Measurements from ENCODE around the gene WDR5.

DNA sequence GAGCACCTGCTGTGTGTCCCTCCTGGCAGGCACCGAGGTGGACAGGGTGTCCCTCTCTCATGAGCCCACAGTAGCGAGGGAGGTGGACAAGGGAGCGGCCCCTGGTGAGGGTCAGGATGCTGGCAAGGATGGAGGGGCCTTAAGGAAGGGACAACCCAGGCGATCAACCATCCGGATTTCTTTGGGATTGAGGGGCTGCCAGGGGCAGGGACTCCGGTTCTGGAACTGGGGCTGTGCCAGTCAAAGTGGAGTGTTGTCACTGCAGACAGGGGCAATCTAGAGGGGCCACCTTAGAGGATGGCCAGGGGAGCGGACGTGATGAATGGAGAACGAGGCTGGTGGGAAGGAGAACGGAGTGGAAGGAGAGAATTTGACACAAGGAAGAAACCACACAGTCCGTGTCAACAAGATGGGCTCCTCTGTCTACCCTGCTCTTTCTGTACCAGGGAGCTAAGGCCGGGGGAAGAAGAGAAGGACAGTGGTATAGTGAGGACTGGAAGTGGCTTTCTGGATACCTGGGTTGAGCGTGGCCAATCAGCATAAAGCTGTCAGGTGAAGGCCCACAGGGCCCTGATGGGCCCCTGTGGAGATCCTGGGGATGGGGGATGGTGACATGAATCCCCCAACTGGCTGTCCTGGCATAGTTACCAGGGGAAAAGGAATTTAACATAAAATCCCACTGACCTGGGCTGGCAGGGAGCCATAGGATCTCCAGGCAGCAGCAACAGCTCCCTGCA is 4.2 kb upstream of the WDR5 start:
- TF ChIP-seq, protein P1, sequence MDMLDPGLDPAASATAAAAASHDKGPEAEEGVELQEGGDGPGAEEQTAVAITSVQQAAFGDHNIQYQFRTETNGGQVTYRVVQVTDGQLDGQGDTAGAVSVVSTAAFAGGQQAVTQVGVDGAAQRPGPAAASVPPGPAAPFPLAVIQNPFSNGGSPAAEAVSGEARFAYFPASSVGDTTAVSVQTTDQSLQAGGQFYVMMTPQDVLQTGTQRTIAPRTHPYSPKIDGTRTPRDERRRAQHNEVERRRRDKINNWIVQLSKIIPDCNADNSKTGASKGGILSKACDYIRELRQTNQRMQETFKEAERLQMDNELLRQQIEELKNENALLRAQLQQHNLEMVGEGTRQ (IDR thresholded peaks at IDR 0.05; ENCODE audit: borderline replicate concordance, low read depth, low read length) = no peak
- TF ChIP-seq YY1 (IDR thresholded peaks at IDR 0.05; ENCODE audit: low read depth) = no peak
- TF ChIP-seq, protein P2, sequence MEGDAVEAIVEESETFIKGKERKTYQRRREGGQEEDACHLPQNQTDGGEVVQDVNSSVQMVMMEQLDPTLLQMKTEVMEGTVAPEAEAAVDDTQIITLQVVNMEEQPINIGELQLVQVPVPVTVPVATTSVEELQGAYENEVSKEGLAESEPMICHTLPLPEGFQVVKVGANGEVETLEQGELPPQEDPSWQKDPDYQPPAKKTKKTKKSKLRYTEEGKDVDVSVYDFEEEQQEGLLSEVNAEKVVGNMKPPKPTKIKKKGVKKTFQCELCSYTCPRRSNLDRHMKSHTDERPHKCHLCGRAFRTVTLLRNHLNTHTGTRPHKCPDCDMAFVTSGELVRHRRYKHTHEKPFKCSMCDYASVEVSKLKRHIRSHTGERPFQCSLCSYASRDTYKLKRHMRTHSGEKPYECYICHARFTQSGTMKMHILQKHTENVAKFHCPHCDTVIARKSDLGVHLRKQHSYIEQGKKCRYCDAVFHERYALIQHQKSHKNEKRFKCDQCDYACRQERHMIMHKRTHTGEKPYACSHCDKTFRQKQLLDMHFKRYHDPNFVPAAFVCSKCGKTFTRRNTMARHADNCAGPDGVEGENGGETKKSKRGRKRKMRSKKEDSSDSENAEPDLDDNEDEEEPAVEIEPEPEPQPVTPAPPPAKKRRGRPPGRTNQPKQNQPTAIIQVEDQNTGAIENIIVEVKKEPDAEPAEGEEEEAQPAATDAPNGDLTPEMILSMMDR (IDR thresholded peaks at IDR 0.05) = no peak
- no peak for TF ChIP-seq MXI1 (IDR thresholded peaks at IDR 0.05; ENCODE audit: low read depth, low read length)
- no peak for TF ChIP-seq POLR2AphosphoS5 (IDR thresholded peaks at IDR 0.05; ENCODE audit: low read depth, low read length)
- TF ChIP-seq, protein P3, sequence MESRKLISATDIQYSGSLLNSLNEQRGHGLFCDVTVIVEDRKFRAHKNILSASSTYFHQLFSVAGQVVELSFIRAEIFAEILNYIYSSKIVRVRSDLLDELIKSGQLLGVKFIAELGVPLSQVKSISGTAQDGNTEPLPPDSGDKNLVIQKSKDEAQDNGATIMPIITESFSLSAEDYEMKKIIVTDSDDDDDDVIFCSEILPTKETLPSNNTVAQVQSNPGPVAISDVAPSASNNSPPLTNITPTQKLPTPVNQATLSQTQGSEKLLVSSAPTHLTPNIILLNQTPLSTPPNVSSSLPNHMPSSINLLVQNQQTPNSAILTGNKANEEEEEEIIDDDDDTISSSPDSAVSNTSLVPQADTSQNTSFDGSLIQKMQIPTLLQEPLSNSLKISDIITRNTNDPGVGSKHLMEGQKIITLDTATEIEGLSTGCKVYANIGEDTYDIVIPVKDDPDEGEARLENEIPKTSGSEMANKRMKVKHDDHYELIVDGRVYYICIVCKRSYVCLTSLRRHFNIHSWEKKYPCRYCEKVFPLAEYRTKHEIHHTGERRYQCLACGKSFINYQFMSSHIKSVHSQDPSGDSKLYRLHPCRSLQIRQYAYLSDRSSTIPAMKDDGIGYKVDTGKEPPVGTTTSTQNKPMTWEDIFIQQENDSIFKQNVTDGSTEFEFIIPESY (IDR thresholded peaks at IDR 0.05; ENCODE audit: borderline replicate concordance, low read depth) = no peak
